Choroid plexus epithelial cell (primary cell): ENCODE data around the gene CACNA2D3.
A peak's percentile ranks its signal among the peaks of the same experiment; 100 is the strongest.

Experiments used
- DNase-seq: peaks from one replicate; pipeline ENCODE4 v3.0.0-alpha.2; 2010; ENCODE audit warnings: low read depth
- H3K4me3 ChIP-seq: 2 replicates; pipeline ENCODE4 v1.5.1; 2011; ENCODE audit warnings: low read depth, mild to moderate bottlenecking, control low read depth, low read length, moderate library complexity
- TF ChIP-seq, protein P1 (sequence below): conservative IDR thresholded peaks from 2 replicates; pipeline ENCODE4 v1.5.1; 2011; ENCODE audit warnings: low read depth, mild to moderate bottlenecking, control low read depth, inconsistent platforms, low read length, moderate library complexity

Gene CACNA2D3

DNA sequence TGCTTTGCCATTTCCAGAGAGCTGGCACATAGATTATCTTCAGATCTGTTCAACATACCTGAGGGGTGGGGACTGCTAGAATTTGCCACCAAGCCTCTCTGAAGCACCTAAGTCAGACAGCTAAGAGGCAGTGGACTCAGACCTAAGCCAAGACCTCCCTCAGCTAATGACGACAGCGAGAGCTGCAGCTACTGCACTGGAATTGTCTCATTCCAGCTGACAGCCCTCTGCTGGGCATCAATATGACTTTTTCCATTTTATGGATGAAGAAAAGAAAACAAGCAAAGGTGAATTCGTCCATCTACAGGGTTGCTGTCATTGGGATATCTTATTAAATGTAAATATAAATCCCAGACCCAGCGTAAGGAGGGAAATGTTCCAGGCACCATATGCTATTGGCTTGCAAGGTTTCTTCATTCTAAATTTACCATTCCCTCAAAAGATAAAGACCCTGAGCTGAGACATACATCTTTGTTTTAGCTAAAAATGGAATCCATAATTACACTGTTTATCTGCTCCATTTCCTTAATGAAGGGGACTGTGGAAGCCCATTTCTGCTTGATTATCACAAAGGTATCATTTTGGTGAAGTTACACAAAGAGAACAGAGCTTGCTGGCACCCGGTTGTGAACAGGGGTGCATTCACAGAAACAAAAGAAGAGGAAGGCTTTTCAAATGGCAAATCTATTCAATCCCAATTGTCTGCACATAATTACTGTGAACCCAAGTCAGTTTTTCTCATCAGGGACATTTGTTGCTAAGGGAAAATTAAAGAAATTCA lies 891.0 kb downstream of the CACNA2D3 start:
- no peak overlapping the region for H3K4me3 ChIP-seq
- DNase-seq: peak; percentile 82
- TF ChIP-seq, protein P1, sequence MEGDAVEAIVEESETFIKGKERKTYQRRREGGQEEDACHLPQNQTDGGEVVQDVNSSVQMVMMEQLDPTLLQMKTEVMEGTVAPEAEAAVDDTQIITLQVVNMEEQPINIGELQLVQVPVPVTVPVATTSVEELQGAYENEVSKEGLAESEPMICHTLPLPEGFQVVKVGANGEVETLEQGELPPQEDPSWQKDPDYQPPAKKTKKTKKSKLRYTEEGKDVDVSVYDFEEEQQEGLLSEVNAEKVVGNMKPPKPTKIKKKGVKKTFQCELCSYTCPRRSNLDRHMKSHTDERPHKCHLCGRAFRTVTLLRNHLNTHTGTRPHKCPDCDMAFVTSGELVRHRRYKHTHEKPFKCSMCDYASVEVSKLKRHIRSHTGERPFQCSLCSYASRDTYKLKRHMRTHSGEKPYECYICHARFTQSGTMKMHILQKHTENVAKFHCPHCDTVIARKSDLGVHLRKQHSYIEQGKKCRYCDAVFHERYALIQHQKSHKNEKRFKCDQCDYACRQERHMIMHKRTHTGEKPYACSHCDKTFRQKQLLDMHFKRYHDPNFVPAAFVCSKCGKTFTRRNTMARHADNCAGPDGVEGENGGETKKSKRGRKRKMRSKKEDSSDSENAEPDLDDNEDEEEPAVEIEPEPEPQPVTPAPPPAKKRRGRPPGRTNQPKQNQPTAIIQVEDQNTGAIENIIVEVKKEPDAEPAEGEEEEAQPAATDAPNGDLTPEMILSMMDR: peak; percentile 77

DNA sequence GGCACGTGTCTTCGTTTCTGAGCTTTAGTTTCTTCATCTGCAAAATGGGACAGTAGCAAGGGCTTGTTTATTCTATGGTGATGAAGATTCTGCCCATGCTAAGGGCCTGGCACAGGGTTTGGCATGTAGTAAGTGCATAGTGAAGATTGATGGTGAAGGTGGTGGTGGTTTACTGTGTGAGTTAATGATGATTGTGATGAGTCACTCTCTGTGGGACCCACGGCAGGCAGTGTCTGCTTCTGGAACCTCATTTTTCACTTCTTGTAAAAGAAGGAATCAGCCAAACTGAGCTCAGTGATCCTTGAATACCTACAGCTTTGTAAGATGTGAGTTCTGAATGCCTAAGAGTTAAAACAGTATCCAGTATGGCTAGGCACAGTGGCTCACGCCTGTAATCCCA lies 891.7 kb downstream of the CACNA2D3 start:
- no peak for DNase-seq
- no peak overlapping the region for H3K4me3 ChIP-seq
- TF ChIP-seq, protein P1: no peak

DNA sequence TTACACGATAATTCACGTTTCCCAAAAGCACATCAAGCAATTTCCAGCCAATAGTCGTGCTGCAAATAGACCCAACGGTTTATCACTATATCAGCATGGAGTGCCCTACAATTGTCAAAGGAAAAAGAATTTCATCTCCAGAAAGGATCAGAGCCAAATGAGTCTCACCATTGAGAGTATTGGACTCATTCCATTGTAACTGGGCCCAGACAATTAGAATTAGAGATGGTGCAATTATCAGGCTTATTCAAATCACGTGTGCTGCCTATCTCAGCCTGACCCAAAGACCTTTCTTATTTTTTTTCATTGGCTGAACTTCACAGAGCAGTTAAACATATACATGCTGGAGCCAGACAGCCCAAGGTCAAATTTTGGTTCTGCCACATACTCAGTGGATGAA lies 892.6 kb downstream of the CACNA2D3 start:
- DNase-seq: no peak
- no peak overlapping the region for H3K4me3 ChIP-seq
- TF ChIP-seq, protein P1: no peak

DNA sequence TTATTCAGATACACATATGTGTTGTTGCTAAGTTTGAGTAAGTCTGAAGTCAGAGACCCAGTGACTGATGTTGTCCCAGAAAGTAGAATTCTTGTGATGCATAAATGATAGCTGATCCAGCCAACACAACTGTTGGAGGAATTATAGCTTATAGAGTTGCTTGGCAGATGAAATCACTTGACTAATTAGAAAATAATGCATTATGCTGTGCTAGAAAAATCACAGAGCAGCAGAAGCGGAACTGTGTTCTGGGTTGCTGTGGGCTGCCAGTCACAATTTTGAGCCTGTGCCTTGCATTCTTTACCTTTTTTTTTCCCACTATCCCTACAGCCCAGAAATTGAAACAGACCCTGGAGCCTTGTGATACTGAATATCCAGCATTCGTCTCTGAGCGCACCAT lies 895.5 kb downstream of the CACNA2D3 start:
- DNase-seq: no peak
- H3K4me3 ChIP-seq: no peak overlapping the region
- TF ChIP-seq, protein P1: no peak

DNA sequence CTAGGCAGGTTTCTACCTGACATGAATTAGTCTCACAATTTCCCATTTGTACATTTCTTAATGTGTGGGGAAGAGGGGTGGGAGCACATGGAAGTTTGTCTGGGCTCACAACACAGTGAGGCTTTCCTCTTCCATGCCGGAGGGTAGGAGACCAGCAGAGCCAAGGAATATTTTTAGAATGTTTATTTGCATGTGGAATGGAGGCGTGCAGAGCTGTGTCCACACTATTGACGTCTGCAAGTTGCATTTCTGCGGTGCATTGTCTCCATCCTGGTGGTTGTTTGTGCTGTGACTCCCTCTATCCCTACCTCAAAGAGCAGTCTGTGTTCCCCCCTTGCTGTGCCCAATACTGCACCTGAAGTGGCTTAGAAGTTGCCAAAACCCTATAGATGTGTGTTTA lies 908.6 kb downstream of the CACNA2D3 start:
- TF ChIP-seq, protein P1: no peak
- DNase-seq: peak; percentile 32
- no peak overlapping the region for H3K4me3 ChIP-seq

DNA sequence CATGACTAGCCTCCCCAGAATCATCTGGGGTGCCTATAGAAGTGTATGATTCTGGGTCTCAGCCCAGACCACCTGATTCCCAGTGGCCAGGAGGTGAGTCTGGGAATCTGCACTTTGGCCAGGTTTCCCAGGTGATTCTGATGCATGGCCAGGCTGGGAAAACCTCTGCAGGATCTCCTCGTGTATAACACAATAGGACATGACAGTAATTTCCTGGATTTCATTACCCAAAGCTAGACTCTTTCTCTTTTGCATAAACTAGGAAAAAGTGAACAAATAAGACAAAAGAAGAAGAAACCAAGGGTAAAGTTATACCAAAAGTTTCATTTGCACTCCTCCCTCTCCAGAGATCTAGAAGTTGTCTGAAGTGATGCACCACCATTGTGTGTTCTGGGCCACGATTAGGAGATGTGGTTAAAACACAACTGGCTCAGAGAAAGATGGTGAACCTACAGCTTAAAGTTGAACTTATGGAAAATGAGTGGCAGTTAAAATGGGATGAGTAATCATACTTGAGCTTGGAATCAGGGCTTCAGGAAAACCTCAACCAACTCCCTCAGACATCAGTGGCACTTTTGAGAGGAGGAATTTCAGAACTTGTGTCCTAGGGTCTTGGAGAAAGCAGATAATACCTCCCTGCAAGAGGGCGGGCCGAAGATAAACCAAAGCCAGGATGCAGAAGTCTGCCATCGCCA lies 914.7 kb downstream of the CACNA2D3 start:
- no peak for DNase-seq
- no peak overlapping the region for H3K4me3 ChIP-seq
- TF ChIP-seq, protein P1: no peak

DNA sequence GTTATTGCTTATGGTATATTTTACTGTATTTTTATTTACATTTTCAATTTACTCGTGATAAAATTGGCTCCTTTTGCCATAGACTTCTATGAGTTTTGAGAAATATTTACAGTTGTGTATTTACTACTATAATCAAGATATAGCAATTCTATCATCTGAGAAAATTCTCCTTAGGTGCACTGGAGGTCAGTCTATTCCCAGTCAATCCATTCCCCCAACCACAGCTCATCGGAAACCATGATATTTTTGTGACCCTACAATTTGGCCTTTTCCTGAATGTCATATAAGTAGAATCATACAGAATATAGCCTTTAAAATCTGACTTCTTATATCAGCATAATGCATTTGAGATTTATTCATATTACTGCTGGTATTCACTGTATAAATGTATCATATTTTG lies 920.2 kb downstream of the CACNA2D3 start:
- peak; percentile 53 for DNase-seq
- TF ChIP-seq, protein P1: peak; percentile 50

More for the DNA sequence above, 920.2 kb downstream of the CACNA2D3 start:
- H3K4me3 ChIP-seq: no peak overlapping the region
